Muscle of arm (tissue), 12 donors: ENCODE data around the gene GET3. TPM values are rescaled to one million over a fixed set of nuclear protein-coding genes. Genes with fewer than 3 reads are reported as not detected.
A peak's percentile ranks its signal among the peaks of the same experiment; 100 is the strongest.

Source experiments
- DNase-seq: peaks from one replicate; pipeline ENCODE4 v3.0.0-alpha.2; 2013
- polyA plus RNA-seq, 12 donors: library from polyadenylated mRNA; unstranded; fragments of 120-200 nt; gene quantifications; one replicate each; pipeline ENCODE4 v1.2.1, GENCODE V29; 2013; ENCODE audit not compliant: insufficient read length in 12 of 12

The GET3 gene
- polyA plus RNA-seq, 12 donors = 36.1 to 51.0 (median 40.6) TPM; not detected in 1

DNA sequence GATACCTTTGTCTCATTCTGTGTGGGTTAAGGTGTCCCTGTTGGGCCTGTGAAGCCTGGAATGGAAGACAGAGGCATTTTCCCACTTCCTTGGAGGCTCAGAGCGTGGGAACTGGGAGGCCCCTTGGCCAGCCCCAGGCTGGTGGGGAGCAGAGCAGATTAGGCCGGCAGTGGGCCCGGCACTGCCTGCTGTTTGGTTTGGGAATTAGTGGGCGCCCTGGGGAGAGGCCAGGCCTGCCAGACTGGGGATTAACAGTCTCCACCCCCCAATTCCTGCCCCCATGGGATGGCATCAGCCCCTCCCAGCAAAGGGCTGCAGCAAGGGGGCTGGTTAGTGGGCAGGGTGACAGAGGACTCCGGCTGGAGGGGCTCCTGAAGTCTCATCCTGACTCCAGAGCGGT is 11.2 kb downstream of the GET3 start:
- no peak for DNase-seq

DNA sequence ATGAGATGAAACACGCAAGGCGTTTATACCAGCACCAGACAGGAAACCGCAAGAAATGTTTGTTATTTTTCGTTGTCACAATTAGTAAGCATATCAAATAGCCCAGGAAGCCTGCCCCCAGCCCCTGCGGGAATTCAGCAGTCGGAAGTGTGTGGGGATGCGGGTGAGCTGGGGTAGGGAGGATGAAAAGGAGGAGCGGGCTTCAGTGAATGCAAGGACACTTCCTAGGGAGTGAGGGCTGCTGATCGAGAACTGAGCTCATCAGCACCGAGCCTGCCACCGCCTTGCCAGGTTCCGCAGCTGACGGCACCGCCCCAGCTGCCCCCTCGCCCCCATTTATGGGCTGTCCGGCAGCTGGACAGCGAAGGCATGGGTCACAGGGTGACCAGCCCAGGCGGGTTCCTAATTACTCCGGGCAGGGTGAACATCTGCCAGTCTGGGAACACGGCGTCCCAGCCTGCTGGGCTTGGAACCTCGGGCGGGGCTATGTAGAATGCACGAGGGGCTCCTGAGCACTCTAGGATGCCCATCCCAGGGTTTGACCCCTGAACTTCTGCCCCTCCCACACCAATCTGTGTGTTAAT is 12.7 kb downstream of the GET3 start:
- no peak for DNase-seq

- no peak for DNase-seq
Measured at GRCh38 chr19:12750851-12751250, 13.6 kb downstream of the GET3 start.

GRCh38 chr19:12751635-12752034 is 14.3 kb downstream of the GET3 start, which contains the start of gene BEST2:
Gene BEST2 (plus strand): TSS chr19:12751791. CDS start chr19:12752593, 802 bp downstream.
- no peak for DNase-seq

DNA sequence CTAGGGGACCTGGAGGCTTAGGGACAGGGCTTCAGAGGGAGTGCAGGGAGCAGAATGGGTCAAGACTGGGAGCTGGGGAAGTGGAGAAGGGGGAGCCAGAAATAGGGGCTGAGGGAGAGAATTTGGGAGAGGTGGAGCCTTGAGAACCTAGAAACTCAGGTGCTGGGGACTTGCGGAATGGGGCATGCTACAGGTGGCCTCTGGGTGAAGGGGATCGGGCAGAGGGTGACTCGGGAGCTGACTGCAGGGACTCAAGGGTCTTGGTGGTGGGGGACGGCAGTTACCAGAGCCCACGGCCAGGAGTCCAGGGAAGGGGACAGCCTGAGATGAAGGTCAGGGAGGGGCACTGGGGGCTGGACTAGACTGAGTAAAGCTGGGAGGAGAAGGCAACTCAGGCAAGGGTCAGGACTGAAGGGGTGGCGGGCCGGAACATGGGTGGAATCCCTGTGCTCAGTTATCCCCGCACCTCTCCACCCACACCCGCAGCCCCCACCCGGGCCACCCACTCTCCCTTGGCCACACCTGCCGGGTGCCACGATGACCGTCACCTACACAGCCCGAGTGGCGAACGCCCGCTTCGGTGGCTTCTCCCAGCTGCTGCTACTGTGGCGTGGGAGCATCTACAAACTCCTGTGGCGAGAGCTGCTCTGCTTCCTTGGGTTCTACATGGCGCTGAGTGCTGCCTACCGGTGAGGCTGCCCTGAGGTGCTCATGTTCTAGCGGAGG is 14.9 kb downstream of the GET3 start:
- DNase-seq = no peak

- DNase-seq = no peak
Measured at GRCh38 chr19:12754465-12755196, 17.3 kb downstream of the GET3 start.

DNA sequence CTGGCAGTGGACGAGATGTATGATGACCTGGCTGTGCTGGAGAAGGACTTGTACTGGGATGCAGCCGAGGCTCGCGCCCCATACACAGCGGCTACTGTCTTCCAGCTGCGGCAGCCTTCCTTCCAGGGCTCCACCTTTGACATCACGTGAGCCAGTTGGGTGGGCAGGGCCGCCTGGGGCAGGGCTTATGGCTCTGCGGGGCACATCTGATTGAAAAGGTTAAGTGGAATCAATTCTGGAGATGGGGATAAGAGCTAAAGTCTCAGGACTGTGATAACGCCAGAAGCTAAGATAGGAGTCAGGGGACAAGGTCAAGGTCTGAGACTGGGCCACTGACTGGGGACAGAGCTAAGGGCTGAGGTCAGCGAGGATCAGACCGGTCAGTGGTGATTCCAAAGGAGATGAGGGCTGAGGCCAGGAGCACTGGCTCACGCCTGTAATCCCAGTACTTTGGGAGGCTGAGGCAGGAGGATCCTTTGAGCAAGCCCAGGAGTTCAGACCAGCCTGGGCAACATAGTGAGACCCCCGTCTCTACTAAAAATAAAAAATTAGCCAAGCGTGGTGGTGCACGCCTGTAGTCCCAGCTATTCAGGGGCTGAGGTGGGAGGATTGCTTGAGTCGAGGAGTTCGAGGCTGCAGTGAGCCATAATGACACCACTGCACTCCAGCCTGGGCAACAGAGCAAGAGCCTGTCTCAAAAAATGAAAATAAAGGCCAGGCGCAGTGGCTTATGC is 19.0 kb downstream of the GET3 start:
- no peak for DNase-seq

DNA sequence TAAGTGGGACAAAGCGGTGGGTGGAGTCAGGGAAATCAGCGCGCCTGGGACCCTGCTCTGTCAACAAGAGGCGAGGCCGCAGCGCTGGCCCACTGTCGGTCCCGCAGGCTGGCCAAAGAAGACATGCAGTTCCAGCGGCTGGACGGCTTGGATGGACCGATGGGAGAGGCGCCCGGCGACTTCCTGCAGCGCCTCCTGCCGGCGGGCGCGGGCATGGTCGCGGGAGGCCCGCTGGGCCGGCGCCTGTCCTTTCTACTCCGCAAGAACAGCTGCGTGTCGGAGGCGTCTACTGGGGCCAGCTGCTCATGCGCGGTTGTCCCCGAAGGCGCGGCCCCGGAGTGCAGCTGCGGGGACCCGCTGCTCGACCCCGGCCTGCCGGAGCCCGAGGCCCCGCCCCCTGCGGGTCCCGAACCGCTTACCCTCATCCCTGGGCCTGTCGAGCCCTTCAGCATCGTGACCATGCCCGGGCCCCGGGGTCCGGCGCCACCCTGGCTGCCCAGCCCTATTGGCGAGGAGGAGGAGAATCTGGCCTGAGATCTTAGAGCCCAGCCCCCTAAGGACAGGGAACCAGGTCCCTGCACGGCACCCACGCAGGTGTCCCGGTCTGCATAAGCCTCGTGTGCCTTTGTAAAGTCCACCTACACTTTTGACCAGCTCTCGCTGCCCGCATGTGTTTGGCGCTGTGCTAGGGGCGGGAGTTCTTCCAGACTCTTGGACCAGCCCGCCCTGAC is 20.4 kb downstream of the GET3 start:
- DNase-seq = peak; percentile 64

GRCh38 chr19:12759686-12760085 is 22.4 kb downstream of the GET3 start:
- no peak for DNase-seq

DNA sequence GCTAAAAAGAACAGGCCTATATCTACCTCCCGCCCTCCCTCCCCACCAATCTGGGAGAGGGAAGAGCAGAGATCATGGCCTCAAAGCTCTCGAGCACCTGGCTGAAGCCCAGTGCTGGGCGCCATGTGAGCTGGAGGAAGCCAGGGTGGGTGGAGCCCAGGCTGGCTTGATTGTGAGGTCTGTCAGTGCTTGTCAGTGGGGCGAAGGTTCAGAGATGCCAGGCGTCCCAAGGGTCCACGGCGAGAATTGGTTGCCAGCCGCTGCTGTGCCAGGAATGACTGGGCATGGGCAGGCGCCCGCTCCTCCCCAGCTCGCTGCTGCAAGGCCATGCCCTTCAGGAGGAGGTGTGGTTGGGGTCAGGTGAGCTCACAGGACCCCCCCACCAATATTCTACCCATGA is 25.8 kb downstream of the GET3 start:
- DNase-seq = no peak

DNA sequence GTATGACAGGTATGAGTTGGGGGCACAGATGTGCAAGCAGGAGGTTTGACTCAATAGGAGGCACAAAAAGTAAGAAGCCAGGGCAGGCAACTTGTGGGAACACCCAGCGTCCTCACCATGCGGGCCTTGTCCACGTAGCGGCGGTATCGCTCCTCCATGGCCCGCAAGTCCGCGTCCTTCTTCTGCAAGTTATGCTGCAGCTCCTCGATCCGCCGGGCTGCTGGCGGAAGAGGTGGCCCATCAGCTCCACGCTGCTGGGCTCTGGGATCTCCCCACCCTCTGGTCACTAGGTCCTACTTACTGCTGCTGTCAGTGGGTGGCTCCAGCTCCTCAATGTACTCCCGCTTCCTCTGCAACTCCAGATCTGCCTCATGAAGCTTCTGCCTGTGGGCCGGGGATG is 27.4 kb downstream of the GET3 start:
- DNase-seq = no peak

DNA sequence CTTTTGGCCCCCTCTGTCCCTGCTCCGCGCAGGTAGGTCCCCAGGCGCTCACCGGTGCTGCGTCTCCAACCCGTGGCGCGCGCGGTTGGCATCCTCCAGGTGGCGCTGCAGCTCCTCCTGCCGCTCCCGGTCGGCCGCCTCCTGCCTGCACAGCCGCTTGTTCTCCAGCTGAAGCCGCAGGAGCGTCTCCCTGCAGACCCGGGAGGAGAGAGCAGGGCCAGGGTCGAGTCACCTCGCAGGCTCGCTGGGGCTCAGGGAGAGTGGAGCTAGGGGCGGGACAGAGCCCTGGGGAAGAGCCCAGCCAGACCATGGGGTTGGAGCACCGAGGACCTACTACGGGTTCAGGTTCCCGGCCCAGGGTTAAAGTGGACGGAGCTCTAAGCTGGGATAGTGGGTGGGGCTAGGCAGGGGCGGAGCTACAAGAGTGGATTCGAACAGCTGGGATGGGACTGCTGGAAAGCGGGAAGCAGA is 28.8 kb downstream of the GET3 start:
- DNase-seq = peak; percentile 61

- DNase-seq = no peak
Measured at GRCh38 chr19:12767150-12767549, 29.9 kb downstream of the GET3 start.

DNA sequence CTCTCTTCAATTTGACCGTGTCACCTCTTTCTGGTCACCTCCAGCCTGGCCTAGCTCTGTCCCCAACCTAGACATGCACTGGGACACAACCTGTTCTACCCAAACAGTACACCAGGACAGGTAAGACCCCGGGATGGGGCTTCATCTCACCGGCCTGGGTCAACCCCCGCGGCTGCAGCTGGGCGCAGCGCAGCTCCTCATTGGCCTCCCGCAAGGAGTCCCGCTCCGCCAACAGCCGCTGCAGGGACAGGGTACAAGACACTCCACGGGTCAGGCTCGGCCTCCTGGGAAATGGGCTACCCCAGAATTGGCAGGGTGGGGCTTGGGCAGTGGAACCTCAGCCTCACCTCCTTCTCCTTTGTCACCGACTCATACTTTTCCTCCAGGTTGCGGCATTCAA is 30.4 kb downstream of the GET3 start:
- DNase-seq = no peak

DNA sequence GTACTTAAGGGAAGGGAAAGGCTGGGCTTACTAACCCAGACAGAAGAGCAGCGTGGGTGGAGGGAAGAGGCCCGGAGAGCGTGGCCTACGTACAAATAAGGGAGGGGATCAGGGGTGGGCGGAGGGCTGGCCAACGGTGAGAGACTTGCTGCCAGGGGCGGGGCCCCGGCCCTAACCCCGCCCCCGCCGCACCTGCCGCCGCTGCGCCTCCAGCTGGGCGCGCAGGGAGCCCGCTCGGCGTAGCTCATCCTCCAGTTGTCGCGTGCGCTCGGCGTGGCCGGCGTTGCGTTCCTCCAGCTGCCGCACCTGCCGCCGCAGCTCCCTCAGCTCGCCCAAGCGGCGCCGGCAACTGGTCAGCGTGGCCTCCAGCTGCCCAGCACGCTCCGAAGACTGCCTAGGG is 32.4 kb downstream of the GET3 start:
- DNase-seq = peak; percentile 21

DNA sequence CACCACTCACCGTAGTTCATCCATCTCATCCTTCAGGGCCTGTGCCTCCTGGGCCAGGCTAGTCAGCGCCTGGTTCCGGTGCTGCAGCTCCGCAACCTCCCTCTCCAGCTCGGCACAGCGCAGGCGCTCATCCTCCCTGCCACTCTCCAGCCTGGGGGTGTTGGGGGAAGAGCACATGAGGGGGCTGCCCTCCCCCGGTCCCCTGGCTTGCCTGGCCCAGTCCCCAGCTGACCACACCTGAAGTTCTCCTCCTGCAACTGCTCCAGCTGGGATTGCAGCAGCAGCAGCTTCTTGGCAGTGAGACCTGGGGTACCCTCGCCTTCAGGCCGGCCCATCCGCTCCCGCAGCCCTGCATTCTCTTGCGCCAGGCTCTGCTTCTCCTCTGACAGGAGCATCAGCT is 33.6 kb downstream of the GET3 start:
- DNase-seq = no peak

- DNase-seq = no peak
Measured at GRCh38 chr19:12772323-12772722, 35.0 kb downstream of the GET3 start.

- DNase-seq = no peak
Measured at GRCh38 chr19:12773571-12773970, 36.3 kb downstream of the GET3 start.

GRCh38 chr19:12774588-12775555 is 37.6 kb downstream of the GET3 start, which contains the start of gene HOOK2:
Gene HOOK2 (minus strand): TSS chr19:12775552. CDS start chr19:12775449, 103 bp downstream.
- no peak for DNase-seq
